OCI-LY7 (cell line): ENCODE measurements around the gene TNKS1BP1.

Experiments used
- CTCF ChIP-seq: fragments of 200-600 bp; sonication (generic); conservative IDR thresholded peaks from 2 replicates; pipeline ENCODE4 v1.5.1; 2014; ENCODE audit warnings: mild to moderate bottlenecking, antibody characterized with exemption, low read length, moderate library complexity, mixed read lengths
- EZH2phosphoT487 ChIP-seq: fragments of 200-600 bp; sonication (generic); IDR thresholded peaks from 2 replicates; pipeline ENCODE4 v1.6.1; 2018; ENCODE audit warnings: low read depth, borderline replicate concordance, mild to moderate bottlenecking, mixed run types, antibody characterized with exemption, low read length, moderate library complexity, mixed read lengths

GRCh38 chr11:57339328-57339727 lies 14.6 kb upstream of the TNKS1BP1 start:
- TF ChIP-seq CTCF, result no peak
- TF ChIP-seq EZH2phosphoT487, result no peak
